ENCODE measurements around the gene NR1D1. TPM values are rescaled to one million over a fixed set of nuclear protein-coding genes. Genes with fewer than 3 reads are reported as not detected.

Gene NR1D1
- total RNA-seq, 1 donor from 2014 or later: 3.7 TPM

GRCh38 chr17:40086150-40087044, 14.0 kb downstream of the NR1D1 start:
- intact Hi-C loops (cut with micrococcal nuclease): loop anchor here (1.0 kb wide), 1 partner anchor 73 kb away; no protein-coding TSS in a partner anchor

DNA sequence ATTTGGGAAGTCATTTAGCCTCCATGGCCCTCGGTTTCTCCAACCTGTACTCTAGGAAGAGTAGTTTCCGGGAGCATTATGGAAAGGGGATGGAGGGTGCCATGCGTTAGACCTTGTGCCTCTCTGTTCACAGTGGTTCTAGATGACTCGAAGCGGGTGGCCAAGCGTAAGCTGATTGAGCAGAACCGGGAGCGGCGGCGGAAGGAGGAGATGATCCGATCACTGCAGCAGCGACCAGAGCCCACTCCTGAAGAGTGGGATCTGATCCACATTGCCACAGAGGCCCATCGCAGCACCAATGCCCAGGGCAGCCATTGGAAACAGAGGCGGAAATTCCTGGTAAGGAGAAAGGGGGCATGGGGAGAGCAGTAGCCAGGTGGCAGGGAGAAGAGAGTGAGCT, 15.9 kb downstream of the NR1D1 start:
- intact Hi-C loops (cut with micrococcal nuclease): no loop called here

DNA sequence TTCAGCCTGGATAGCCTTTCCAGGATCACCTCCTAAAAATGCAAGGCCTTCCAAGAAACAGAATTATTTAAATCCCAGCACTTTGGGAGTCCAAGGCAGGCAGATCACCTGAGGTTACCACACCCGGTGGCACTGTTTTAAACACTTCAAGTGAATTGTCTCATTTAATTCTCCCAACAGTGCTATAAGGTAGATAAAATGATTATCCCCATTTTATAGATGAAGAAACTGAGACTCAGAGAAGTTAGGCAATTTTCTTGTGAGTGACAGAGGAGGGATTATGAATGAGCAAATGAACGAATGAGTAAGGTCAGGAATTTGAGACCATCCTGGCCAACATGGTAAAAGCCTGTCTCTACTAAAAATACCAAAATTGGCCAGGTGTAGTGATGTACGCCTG, 20.8 kb downstream of the NR1D1 start:
- intact Hi-C loops (cut with micrococcal nuclease): no loop called here

DNA sequence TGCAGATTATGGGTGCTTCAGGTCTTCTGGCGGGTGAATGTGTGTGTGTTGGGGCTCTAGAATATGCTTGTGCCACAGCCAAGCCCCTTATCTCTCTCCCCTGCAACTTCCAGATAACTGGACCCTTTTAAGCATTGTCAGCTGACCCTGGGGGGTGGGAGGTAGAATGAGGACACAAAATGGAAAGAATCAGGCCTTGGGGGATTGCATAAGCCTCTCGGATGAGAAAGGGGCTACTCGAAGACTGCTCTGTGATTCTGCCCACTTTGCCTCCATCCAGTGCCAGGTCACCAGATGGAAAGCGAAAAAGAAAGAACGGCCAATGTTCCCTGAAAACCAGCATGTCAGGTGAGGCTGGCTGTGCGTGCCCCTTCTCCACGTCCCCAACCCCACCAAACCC, 23.8 kb downstream of the NR1D1 start:
- intact Hi-C loops (cut with micrococcal nuclease): no loop called here

DNA sequence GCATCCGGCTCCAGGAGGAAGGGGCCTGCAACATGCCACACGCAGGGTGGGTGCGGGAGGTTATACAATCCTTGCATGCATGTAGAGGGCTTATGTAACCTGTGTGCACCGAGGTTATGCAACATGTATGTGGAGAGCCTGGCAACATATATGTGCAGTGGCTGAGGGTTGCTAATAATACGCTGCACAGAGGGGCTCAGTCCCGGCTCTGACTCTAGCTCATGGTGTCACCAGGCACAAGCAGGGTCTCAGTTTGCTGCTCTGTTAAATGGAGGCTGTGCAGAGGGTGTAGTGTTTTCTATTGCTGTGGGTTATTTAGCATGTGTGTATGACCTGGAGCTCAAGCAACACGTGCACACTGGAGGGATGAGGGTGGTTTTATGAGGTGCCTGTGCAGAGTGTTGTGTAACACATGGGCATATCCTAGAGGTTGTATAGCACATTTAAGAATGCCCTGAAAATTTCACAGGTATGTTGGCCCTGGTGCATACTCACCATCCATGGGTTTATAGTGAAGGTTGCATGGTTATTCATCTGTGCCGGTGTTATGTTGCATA, 24.4 kb downstream of the NR1D1 start:
- intact Hi-C loops (cut with micrococcal nuclease): loop anchor here (1.0 kb wide), 5 partner anchors 13 to 63 kb away; partner anchors contain the start of gene MED24

DNA sequence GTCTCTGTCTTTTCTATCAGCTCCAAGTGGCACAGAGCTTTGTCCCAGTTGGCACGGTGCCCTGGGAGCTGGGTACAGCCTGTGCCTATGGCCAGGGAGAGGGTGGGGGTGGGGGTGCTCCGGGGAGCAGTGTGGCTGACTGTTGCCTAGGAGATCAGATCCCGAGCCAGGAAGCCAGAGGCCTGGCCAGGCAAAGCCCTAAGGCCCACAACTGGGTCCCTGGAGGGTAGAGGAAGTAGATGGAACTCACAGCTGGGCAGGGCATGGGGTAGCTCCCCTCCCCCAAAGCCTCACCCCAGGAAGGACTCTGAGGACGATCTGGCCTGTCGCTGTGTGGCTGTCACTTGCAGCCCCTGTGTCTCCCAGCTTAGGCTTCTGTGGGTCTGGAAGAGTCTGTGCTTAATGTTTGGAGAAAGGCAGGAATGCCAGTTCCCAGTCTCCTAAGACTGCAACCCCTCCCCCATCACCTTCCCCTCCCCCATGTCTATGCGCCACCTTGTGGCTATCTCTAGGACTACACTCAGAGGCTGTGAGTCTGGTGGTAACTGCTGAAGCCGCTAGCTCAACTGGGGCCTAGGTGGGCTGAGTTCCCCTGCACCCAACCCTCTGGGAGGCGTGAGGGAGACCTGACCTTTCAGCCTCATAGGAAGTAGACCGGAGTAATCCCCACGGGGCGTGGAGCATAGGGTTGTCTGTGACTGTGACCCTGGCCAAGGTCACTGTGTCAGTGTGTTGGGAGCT, 25.0 kb downstream of the NR1D1 start:
- intact Hi-C loops (cut with micrococcal nuclease): loop anchor here (1.0 kb wide), 5 partner anchors 12 to 62 kb away; partner anchors contain the start of gene MED24

DNA sequence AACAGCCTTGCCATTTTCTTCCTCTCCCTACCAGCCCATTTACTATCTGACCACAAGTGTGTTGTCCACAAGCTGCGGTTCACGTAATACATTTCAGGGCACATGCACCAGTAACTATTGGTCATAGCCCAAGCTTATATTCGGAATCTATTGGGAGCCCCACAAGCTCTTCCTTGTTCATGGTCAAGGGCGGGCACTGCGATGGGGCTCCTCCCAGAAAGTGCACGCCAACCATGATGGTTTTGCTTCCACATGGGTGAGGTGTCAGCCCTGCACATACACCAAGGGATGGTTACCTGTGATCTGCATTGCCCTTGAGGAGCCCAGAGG, 25.6 kb downstream of the NR1D1 start:
- intact Hi-C loops (cut with micrococcal nuclease): loop anchor here (1.0 kb wide), 5 partner anchors 12 to 62 kb away; partner anchors contain the start of gene MED24

DNA sequence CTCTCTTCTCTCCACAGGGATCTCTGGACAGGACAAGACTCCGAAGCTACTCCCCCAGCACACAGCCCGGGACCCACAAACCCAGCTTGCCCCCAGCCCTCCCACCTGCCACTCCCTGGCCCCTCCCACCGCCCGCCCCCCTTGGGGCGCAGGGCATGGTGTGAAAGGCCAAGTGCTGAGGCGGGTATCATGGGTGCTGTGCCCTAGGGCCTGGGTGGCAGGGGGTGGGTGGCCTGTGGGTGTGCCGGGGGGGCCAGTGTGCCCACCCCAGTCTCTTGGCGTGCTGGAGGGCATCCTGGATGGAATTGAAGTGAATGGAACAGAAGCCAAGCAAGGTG, 26.2 kb downstream of the NR1D1 start:
- intact Hi-C loops (cut with micrococcal nuclease): no loop called here

DNA sequence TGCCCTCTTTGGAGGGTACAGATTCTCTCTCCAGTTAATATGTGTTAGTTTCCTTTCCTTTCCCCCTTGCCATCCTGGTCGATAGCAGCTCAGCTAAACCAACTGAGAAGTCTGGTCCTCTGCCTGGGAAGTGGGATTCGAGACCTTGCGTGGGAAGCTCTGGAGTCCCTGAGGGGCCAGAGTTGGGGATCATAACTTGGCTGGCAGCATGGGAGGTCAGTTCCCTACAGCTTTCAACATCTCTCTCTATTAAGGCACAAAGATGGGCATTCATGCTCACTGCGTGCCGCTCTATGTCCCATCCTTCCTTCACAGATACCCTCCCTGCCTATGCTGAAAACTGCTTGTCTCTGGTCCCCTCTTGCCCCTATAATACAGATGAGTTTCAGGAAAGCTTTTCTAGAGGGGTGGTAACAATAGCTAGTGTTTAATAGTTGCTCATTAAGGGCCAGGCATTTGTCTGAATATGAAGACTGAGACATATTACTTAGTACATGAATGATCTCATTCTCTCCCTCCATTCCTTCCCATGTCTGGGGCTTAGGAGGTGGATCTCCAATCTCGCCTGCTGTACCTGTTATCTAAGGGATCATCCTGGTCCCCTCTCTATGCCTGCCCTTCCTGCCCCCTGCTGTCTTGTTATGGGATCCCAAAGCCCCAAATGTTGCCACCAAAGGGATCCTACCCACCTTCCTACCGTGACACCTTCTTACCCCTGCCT, 26.8 kb downstream of the NR1D1 start:
- intact Hi-C loops (cut with micrococcal nuclease): no loop called here

- intact Hi-C loops (cut with micrococcal nuclease): no loop called here
These were observed 27.5 kb downstream of the NR1D1 start for GRCh38 chr17:40072735-40073346.

DNA sequence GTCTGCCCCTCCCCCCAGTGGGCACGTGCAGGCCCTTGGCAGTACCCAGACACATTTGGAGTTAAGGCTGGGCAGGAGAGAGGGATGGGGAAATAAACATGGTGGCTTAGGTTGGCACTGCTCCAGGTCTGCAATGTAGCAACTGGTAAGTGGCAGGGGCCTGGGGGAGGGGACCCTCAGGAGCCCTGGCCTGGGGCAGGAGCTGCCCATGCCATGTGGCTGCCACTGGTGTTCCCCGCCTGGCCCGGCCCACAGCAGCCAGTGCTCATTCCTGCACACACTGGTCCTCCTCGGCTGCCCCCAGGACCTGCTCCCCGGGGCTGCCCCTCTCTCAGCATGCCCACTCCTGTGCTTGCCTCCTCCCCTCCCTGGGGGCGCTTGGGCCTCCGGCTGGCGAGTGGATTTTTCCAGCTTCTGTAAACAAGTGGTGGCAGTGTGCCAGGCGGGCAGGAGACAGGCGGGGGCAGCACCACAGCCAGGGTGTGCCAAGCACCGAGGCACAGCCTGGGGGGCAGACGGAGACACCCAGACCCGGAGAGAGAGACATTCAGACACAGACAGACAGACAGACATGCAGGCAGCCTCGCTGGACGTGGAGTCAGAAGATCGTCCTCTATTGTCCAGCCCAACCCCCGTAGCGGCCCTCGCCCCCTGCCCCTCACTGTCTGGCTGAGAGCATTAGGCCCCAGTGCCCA, 28.2 kb downstream of the NR1D1 start:
- intact Hi-C loops (cut with micrococcal nuclease): no loop called here

DNA sequence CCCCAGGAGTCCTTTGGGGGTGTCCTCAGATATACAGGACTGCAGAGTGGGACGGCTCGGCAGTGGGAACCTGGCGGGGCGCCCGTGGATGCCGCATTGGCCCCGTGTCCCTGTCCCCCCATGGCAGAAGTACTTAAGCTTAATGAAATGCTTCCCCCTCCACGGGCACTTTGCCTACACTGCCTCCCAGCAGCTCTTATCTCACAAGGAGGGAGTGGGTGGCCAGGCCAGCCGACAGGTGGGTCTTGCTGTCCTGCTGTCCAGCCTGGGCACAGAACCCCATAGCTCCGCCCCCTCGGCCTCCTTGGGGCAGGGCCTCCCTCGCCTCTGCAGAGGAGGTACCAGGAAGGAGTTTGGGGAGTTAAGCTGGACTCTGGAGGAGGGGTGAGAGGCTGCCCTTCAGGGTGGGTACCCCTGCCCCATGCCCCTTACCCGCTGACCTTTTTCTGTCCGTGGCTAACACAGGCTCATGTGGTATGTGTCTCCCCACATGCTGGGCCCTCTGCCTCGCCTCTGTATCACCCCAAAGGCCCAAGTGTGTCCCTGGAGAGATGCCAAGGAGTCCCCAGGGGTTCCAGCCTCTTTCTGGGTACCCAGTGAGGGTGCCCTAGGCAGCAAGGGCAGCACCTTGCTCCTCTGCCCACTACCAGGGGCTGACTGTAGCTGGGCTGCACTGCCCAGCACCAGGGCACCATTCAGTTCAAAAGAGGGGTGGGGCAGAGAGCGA, 28.9 kb downstream of the NR1D1 start:
- intact Hi-C loops (cut with micrococcal nuclease): no loop called here

GRCh38 chr17:40070709-40071312, 29.6 kb downstream of the NR1D1 start:
- intact Hi-C loops (cut with micrococcal nuclease): no loop called here

- intact Hi-C loops (cut with micrococcal nuclease): loop anchor here (2.0 kb wide), 1 partner anchor 99 kb away; no protein-coding TSS in a partner anchor
These were observed 30.4 kb downstream of the NR1D1 start for GRCh38 chr17:40069751-40070708.

- intact Hi-C loops (cut with micrococcal nuclease): loop anchor here (1.0 to 2.0 kb wide), 2 partner anchors 15 to 100 kb away; partner anchors contain the start of gene MED24
These were observed 31.3 kb downstream of the NR1D1 start for GRCh38 chr17:40068917-40069750.

GRCh38 chr17:40068584-40068916, 31.8 kb downstream of the NR1D1 start:
- intact Hi-C loops (cut with micrococcal nuclease): loop anchor here (1.0 to 2.0 kb wide), 2 partner anchors 14 to 100 kb away; partner anchors contain the start of gene MED24

GRCh38 chr17:40068129-40068581, 32.2 kb downstream of the NR1D1 start:
- intact Hi-C loops (cut with micrococcal nuclease): loop anchor here (1.0 to 2.0 kb wide), 2 partner anchors 14 to 101 kb away; partner anchors contain the start of gene MED24
